NCI-H748 (cell line): ENCODE data around the gene VPS13C.

Experiments
- DNase-seq: peaks from one replicate; lab custom pipeline; 2025; ENCODE audit not compliant: unreplicated experiment; lab: John Stamatoyannopoulos, UW

The VPS13C gene

GRCh38 chr15:61951949-61952348 is 108.3 kb downstream of the VPS13C start:
- DNase-seq: no peak

- no peak for DNase-seq
Measured at GRCh38 chr15:61946778-61947177, 113.5 kb downstream of the VPS13C start.

GRCh38 chr15:61943992-61944391 is 116.3 kb downstream of the VPS13C start:
- DNase-seq: no peak

- DNase-seq: no peak
Measured at GRCh38 chr15:61938249-61938648, 122.0 kb downstream of the VPS13C start.

GRCh38 chr15:61936528-61937195 is 123.6 kb downstream of the VPS13C start:
- DNase-seq: no peak

- no peak for DNase-seq
Measured at GRCh38 chr15:61935493-61935892, 124.8 kb downstream of the VPS13C start.

GRCh38 chr15:61929452-61929851 is 130.8 kb downstream of the VPS13C start:
- no peak for DNase-seq

GRCh38 chr15:61923173-61923572 is 137.1 kb downstream of the VPS13C start:
- DNase-seq: no peak

GRCh38 chr15:61921093-61921492 is 139.2 kb downstream of the VPS13C start:
- no peak for DNase-seq

GRCh38 chr15:61917457-61917856 is 142.8 kb downstream of the VPS13C start:
- DNase-seq: no peak

- DNase-seq: peak; percentile 14
Measured at GRCh38 chr15:61916104-61916503, 144.1 kb downstream of the VPS13C start.

- no peak for DNase-seq
Measured at GRCh38 chr15:61915640-61916039, 144.6 kb downstream of the VPS13C start.

GRCh38 chr15:61910839-61911369 is 149.3 kb downstream of the VPS13C start:
- no peak for DNase-seq

GRCh38 chr15:61908241-61908640 is 152.0 kb downstream of the VPS13C start:
- DNase-seq: no peak

GRCh38 chr15:61907753-61908086 is 152.5 kb downstream of the VPS13C start:
- DNase-seq: no peak

- DNase-seq: no peak
Measured at GRCh38 chr15:61906961-61907752, 153.1 kb downstream of the VPS13C start.

GRCh38 chr15:61893146-61893545 is 167.1 kb downstream of the VPS13C start:
- DNase-seq: no peak

GRCh38 chr15:61892140-61892539 is 168.1 kb downstream of the VPS13C start:
- DNase-seq: no peak

GRCh38 chr15:61890106-61890505 is 170.1 kb downstream of the VPS13C start:
- DNase-seq: peak; percentile 11

- no peak for DNase-seq
Measured at GRCh38 chr15:61889706-61890105, 170.5 kb downstream of the VPS13C start.

GRCh38 chr15:61888074-61888780 is 172.0 kb downstream of the VPS13C start:
- no peak for DNase-seq

- peak; percentile 78 for DNase-seq
Measured at GRCh38 chr15:61880084-61880483, 180.2 kb downstream of the VPS13C start.
